GM12878 (cell line): Measurements from ENCODE around the gene NOD2. TPM values are rescaled to one million over a fixed set of nuclear protein-coding genes. Genes with fewer than 3 reads are reported as not detected.

Experiments
- ATAC-seq: fragments of 200-7000 bp; cut with Tn5 transposase; 3 replicates; pipeline ENCODE4 v1.9.1; 2020; ENCODE audit warnings: mild to moderate bottlenecking, moderate library complexity
- BruUV-seq: library from RNA; stranded (reverse); fragments of 400-500 nt; replicated peaks from 2 replicates; lab custom pipeline; 2021; lab: Mats Ljungman, UMichigan
- CTCF ChIA-PET: fragments of 300-600 bp; sonication (Branson Sonifier 250); formaldehyde crosslinking; extraction: SDS; loops from one replicate; lab custom pipeline; 2021; ENCODE audit warnings: inconsistent platforms; lab: Yijun Ruan, JAX
- POLR2A ChIA-PET: fragments of 350-600 bp; formaldehyde crosslinking; extraction: SDS; loops from one replicate; lab custom pipeline; 2021; ENCODE audit warnings: inconsistent platforms; lab: Charles Lee
- RAD21 ChIA-PET: fragments of 300-600 bp; sonication (Branson Sonifier 250); formaldehyde crosslinking; loops from one replicate; lab custom pipeline; 2023; ENCODE audit warnings: antibody characterized with exemption; ENCODE audit not compliant: unreplicated experiment; lab: Charles Lee
- SMC1A ChIA-PET: fragments of 300-600 bp; sonication (Branson Sonifier 250); formaldehyde crosslinking; loops from one replicate; lab custom pipeline; 2023; ENCODE audit not compliant: unreplicated experiment, uncharacterized antibody; lab: Charles Lee
- DNase-seq: peaks from one replicate; pipeline ENCODE4 v3.0.0-alpha.2; 2011; ENCODE audit warnings: low read depth, low spot score
- FAIRE-seq: peaks from 3 replicates; lab custom pipeline; 2011; peaks lifted over from hg19 to GRCh38; lab: Jason Lieb, UNC
- H2AFZ ChIP-seq: 2 replicates; pipeline ENCODE4 v1.6.0; 2011; ENCODE audit warnings: low read depth, low read length, control low read depth; ENCODE audit not compliant: control insufficient read depth
- H3K27ac ChIP-seq: 2 replicates; pipeline ENCODE4 v1.5.1; 2011; ENCODE audit warnings: control low read depth; ENCODE audit not compliant: control insufficient read depth, insufficient read depth
- H3K27me3 ChIP-seq, 2 experiments: replicated peaks in 1 of 2; 2 replicates each; pipeline versions ENCODE4 v1.6.0 to v1.6.1; 2011; ENCODE audit warnings: low read length in 1 of 2; ENCODE audit not compliant: control insufficient read depth in 2 of 2, insufficient read depth in 2 of 2
- H3K36me3 ChIP-seq, 2 experiments: 2 replicates each; pipeline ENCODE4 v1.5.1; 2011; ENCODE audit warnings: low read length in 1 of 2; ENCODE audit not compliant: control insufficient read depth in 2 of 2, insufficient read depth in 2 of 2
- H3K4me1 ChIP-seq: 2 replicates; pipeline ENCODE4 v1.6.1; 2011; ENCODE audit warnings: mild to moderate bottlenecking, low read length, moderate library complexity, mixed read lengths; ENCODE audit not compliant: control insufficient read depth, insufficient read depth
- H3K4me2 ChIP-seq: 2 replicates; pipeline ENCODE4 v1.6.0; 2011; ENCODE audit warnings: control low read depth; ENCODE audit not compliant: control insufficient read depth, insufficient read depth
- H3K4me3 ChIP-seq: fragments of 200-600 bp; sonication (generic); 2 replicates; pipeline ENCODE4 v1.5.1; 2016
- H3K79me2 ChIP-seq: 2 replicates; pipeline ENCODE4 v1.6.0; 2011; ENCODE audit warnings: low read length; ENCODE audit not compliant: control insufficient read depth, insufficient read depth
- H3K9ac ChIP-seq: 2 replicates; pipeline ENCODE4 v1.8.0; 2011; ENCODE audit warnings: low read length, control low read depth, mixed read lengths; ENCODE audit not compliant: control insufficient read depth, insufficient read depth
- H3K9me3 ChIP-seq: replicated peaks from 3 replicates; pipeline ENCODE4 v1.5.1; 2011; ENCODE audit warnings: mild to moderate bottlenecking, low read length; ENCODE audit not compliant: control insufficient read depth, insufficient read depth
- H4K20me1 ChIP-seq: 2 replicates; pipeline ENCODE4 v1.6.0; 2011; ENCODE audit not compliant: control insufficient read depth, insufficient read depth
- HCFC1 ChIP-seq: fragments of 150-350 bp; IDR thresholded peaks from 2 replicates; pipeline ENCODE4 v1.6.1; 2014; ENCODE audit warnings: low read length
- KLF5 ChIP-seq: fragments of 450-650 bp; IDR thresholded peaks from 2 replicates; pipeline ENCODE4 v1.6.1; 2014; ENCODE audit warnings: mild to moderate bottlenecking; ENCODE audit not compliant: partially characterized antibody
- SMC3 ChIP-seq: IDR thresholded peaks from 2 replicates; pipeline ENCODE4 v1.6.1; 2011; ENCODE audit warnings: low read length, improper control_type of control experiment, borderline replicate concordance
- SPI1 ChIP-seq: IDR thresholded peaks from 2 replicates; pipeline ENCODE4 v1.6.1; 2011; ENCODE audit warnings: low read depth, mild to moderate bottlenecking, low read length, moderate library complexity, borderline replicate concordance; ENCODE audit not compliant: insufficient read depth
- ZNF24 ChIP-seq: fragments of 450-650 bp; IDR thresholded peaks from 2 replicates; pipeline ENCODE4 v1.6.1; 2017; ENCODE audit warnings: antibody characterized with exemption, mild to moderate bottlenecking
- WGBS: methylation state at CpG from one replicate; pipeline ENCODE4 v1.1.6; 2016; ENCODE audit warnings: low lambda C conversion rate; ENCODE audit not compliant: insufficient replicate concordance, insufficient coverage; ENCODE audit errors: missing lambda C conversion rate; 5-methylcytosine and 5-hydroxymethylcytosine counted together
- in situ Hi-C: fragments of 300-500 bp; cut with MboI; formaldehyde crosslinking; loops from 9 replicates; pipeline ENCODE4 v1.14.3; 2018; ENCODE audit warnings: mixed read lengths
- intact Hi-C: fragments of 100-400 bp; cut with micrococcal nuclease; formaldehyde crosslinking; loops from one replicate; pipeline ENCODE4 v1.14.2; 2022; ENCODE audit not compliant: unreplicated experiment
- polyA plus RNA-seq, 11 experiments: library from polyadenylated mRNA; depleted of rRNA in 4 of 11; unstranded in 6 of 11; stranded (reverse) in 5 of 11; fragments of >200 nt; fragmentation: Nextera tagmentation in 4 of 11; fragmentation: Illumina TruSeq in 1 of 11; extraction: Ambion mirVana in 4 of 11; extraction: Trizol in 1 of 11; gene quantifications; 1 replicate in 1 of 11; 2 replicates in 10 of 11; pipeline versions ENCODE4 v1.2.1 to v1.2.3, GENCODE V29; 2011 to 2016; ENCODE audit warnings: inconsistent platforms in 2 of 11, missing spikeins in 2 of 11, low read depth in 1 of 11
- total RNA-seq, 4 experiments: library from RNA; depleted of rRNA in 3 of 4; stranded (reverse); fragments of >200 nt in 3 of 4; fragmentation: Illumina TruSeq in 1 of 4; extraction: Trizol in 1 of 4; gene quantifications; 2 replicates each; pipeline versions ENCODE4 v1.2.1 to v1.2.3, GENCODE V29; 2013 to 2021
- TF ChIP-seq, protein P1 (sequence below): fragments of 450-650 bp; IDR thresholded peaks from 2 replicates; pipeline ENCODE4 v1.6.1; 2016; ENCODE audit warnings: mild to moderate bottlenecking
- TF ChIP-seq, protein P2 (sequence below): fragments of 150-350 bp; IDR thresholded peaks from 2 replicates; pipeline ENCODE4 v1.6.1; 2014; ENCODE audit warnings: mild to moderate bottlenecking, low read depth, low read length

NOD2 gene
- total and polyA plus RNA-seq, 10 of the 15 experiments (the other 5 are each of a cell fraction or from before 2014, with no cell fraction given) = 1.0 to 18.6 (median 6.7) TPM

DNA sequence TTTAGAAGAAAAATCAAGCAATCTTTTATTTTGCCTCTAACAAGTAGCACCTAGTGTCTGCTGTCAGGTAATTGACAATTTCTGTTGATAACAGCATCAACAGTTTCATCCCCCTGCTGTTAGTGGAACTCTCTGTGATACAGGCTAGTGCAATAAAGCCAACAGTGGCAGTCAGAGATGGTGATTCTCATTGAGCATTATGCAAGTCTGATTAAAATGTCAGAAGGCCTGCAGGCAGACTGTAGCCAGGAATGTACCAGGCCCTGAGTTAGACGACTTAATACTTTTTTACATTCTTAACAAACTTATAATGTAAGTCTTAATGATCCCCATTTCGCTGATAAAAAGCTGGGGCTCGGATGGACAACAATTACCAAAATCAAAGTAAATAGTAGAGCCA is 63.1 kb downstream of the NOD2 start:
- ATAC-seq = no peak; the same call in 2 of the 3 replicates
- Histone ChIP-seq H4K20me1 (no peaks in the 10 kb centered on the region), H3K9me3 (no peaks in the 10 kb centered on the region), H3K4me1 (no peaks in the 10 kb centered on the region), H3K36me3 (peaks cover 1 to 16% of the 10 kb centered on the region in 2 experiments; a peak in 3 of 4 replicates), H3K4me3 (no peak overlapping the region), H3K9ac (no peak overlapping the region), H2AFZ (no peak overlapping the region), H3K4me2 (peak overlapping the region; percentile 44; the same call in 1 of the 2 replicates), H3K79me2 (peaks cover 49% of the 10 kb centered on the region), H3K27ac (no peak overlapping the region), H3K27me3 (no peaks in the 10 kb centered on the region)
- RAD21 ChIA-PET = interaction anchor here (0.8 to 0.9 kb wide), 2 partner anchors 10 to 50 kb away, joined by 3 read pairs; no protein-coding TSS in a partner anchor
- POLR2A ChIA-PET = interaction anchor here (0.6 to 1.2 kb wide), 4 partner anchors 10 to 674 kb away, joined by 3 to 4 read pairs (median 4); no protein-coding TSS in a partner anchor
- SMC1A ChIA-PET = interaction anchor here (1.2 to 19.1 kb wide), 3 partner anchors 8 to 81 kb away, joined by 3 to 600 read pairs (median 5); partner anchors contain the start of gene SNX20
- CTCF ChIA-PET = interaction anchor here (0.9 to 15.3 kb wide), 6 partner anchors 8 to 402 kb away, joined by 3 to 636 read pairs (median 10); partner anchors contain the start of gene SNX20
- in situ Hi-C loops (no loop called here), intact Hi-C loops (no loop called here)
- no peak for FAIRE-seq
- BruUV-seq = TSS peak; percentile 21
- TF ChIP-seq HCFC1 (no peak), ZNF24 (no peak)
- WGBS = 81% methylated on average over 3 of the region's 3 CpGs
- DNase-seq = no peak

- no TSS peak for BruUV-seq
- H3K4me3 ChIP-seq = no peak overlapping the region
- intact Hi-C loops = no loop called here
- CTCF ChIA-PET = no interaction called here
- TF ChIP-seq, protein P1, sequence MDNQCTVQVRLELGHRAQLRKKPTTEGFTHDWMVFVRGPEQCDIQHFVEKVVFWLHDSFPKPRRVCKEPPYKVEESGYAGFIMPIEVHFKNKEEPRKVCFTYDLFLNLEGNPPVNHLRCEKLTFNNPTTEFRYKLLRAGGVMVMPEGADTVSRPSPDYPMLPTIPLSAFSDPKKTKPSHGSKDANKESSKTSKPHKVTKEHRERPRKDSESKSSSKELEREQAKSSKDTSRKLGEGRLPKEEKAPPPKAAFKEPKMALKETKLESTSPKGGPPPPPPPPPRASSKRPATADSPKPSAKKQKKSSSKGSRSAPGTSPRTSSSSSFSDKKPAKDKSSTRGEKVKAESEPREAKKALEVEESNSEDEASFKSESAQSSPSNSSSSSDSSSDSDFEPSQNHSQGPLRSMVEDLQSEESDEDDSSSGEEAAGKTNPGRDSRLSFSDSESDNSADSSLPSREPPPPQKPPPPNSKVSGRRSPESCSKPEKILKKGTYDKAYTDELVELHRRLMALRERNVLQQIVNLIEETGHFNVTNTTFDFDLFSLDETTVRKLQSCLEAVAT = no peak
- TF ChIP-seq SPI1 (peak; percentile 35; the same call in 1 of the 2 replicates), SMC3 (no peak), KLF5 (no peak)
- TF ChIP-seq, protein P2, sequence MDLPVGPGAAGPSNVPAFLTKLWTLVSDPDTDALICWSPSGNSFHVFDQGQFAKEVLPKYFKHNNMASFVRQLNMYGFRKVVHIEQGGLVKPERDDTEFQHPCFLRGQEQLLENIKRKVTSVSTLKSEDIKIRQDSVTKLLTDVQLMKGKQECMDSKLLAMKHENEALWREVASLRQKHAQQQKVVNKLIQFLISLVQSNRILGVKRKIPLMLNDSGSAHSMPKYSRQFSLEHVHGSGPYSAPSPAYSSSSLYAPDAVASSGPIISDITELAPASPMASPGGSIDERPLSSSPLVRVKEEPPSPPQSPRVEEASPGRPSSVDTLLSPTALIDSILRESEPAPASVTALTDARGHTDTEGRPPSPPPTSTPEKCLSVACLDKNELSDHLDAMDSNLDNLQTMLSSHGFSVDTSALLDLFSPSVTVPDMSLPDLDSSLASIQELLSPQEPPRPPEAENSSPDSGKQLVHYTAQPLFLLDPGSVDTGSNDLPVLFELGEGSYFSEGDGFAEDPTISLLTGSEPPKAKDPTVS = no peak
- TF ChIP-seq, all 136 proteins: peak for 1
- Histone ChIP-seq H3K27me3 (no peaks in the 10 kb centered on the region), H4K20me1 (no peaks in the 10 kb centered on the region), H3K9me3 (peaks cover 16% of the 10 kb centered on the region), H3K4me1 (no peaks in the 10 kb centered on the region), H3K9ac (no peak overlapping the region), H3K27ac (no peak overlapping the region), H3K79me2 (peaks cover 62% of the 10 kb centered on the region), H3K36me3 (peaks cover 0 to 19% of the 10 kb centered on the region in 2 experiments; a peak in 3 of 4 replicates), H2AFZ (no peak overlapping the region), H3K4me2 (no peak overlapping the region)
- DNase-seq = no peak
- ChIA-PET POLR2A (no interaction called here), SMC1A (interaction anchor here (1.5 to 1.6 kb wide), 2 partner anchors 15 to 93 kb away, joined by 3 to 4 read pairs; no protein-coding TSS in a partner anchor), RAD21 (interaction anchor here (1.1 kb wide), 1 partner anchor 45 kb away, joined by 4 read pairs; no protein-coding TSS in a partner anchor)
- in situ Hi-C loops = no loop called here
- 69% methylated on average over 1 of the region's 1 CpG for WGBS
- ATAC-seq = peak; percentile 79
- FAIRE-seq = no peak
Observed at GRCh38 chr16:50761267-50761666, 67.9 kb downstream of the NOD2 start.
